Prostate gland (tissue), 2 donors: ENCODE results near the gene ZRANB3.

ENCODE experiments used
- CTCF ChIP-seq, 4 experiments: fragments of 200-600 bp in 2 of 4; fragments of 450-650 bp in 2 of 4; sonication (generic) in 2 of 4; IDR thresholded peaks; 1 replicate in 3 of 4; 2 replicates in 1 of 4; pipeline ENCODE4 v1.5.1; 2016 to 2019; ENCODE audit warnings: antibody characterized with exemption in 4 of 4, mild to moderate bottlenecking in 2 of 4, moderate library complexity in 2 of 4
- POLR2A ChIP-seq: fragments of 450-650 bp; IDR thresholded peaks from one replicate; pipeline ENCODE4 v1.6.1; 2016; ENCODE audit warnings: antibody characterized with exemption, mild to moderate bottlenecking
- POLR2AphosphoS5 ChIP-seq: sonication (generic); formaldehyde crosslinking; IDR thresholded peaks from one replicate; pipeline ENCODE4 v1.6.1; 2017; ENCODE audit warnings: antibody characterized with exemption

GRCh38 chr2:135510577-135510976 lies 20.4 kb downstream of the ZRANB3 start:
- TF ChIP-seq POLR2A: no peak
- no peak for TF ChIP-seq CTCF (IDR thresholded peaks at IDR 0.05)
- no peak for TF ChIP-seq POLR2AphosphoS5
